MCF 10A (cell line): ENCODE measurements around the gene CCDC9. TPM values are rescaled to one million over a fixed set of nuclear protein-coding genes. Genes with fewer than 3 reads are reported as not detected.

Experiments
- BruUV-seq: library from RNA; stranded (reverse); fragments of 400-500 nt; replicated peaks from 2 replicates; lab custom pipeline; 2021; lab: Mats Ljungman, UMichigan
- CTCF ChIA-PET: fragments of 300-600 bp; sonication (Branson Sonifier 250); formaldehyde crosslinking; extraction: SDS; loops from one replicate; lab custom pipeline; 2021; ENCODE audit warnings: antibody characterized with exemption, inconsistent platforms; lab: Yijun Ruan, JAX
- POLR2A ChIA-PET: fragments of 300-600, 350-650 bp; sonication (Branson Sonifier 250); formaldehyde crosslinking; extraction: SDS; loops from one replicate; lab custom pipeline; 2020; ENCODE audit warnings: antibody characterized with exemption, inconsistent platforms; lab: Yijun Ruan, JAX
- DNase-seq: peaks from one replicate; pipeline ENCODE4 v3.0.0-alpha.2; 2018; ENCODE audit not compliant: unreplicated experiment
- H3K27ac Mint-ChIP-seq: one replicate; pipeline ENCODE4 v1.8.0; 2022; ENCODE audit warnings: mild to moderate bottlenecking, low read depth, mixed read lengths; ENCODE audit not compliant: unreplicated experiment
- H3K27me3 Mint-ChIP-seq: one replicate; pipeline ENCODE4 v1.8.0; 2022; ENCODE audit warnings: mixed read lengths; ENCODE audit not compliant: insufficient read depth, unreplicated experiment
- H3K36me3 Mint-ChIP-seq: one replicate; pipeline ENCODE4 v1.8.0; 2022; ENCODE audit warnings: mild to moderate bottlenecking, moderate library complexity, mixed read lengths; ENCODE audit not compliant: insufficient read depth, unreplicated experiment
- H3K4me1 Mint-ChIP-seq: one replicate; pipeline ENCODE4 v1.8.0; 2022; ENCODE audit warnings: mixed read lengths; ENCODE audit not compliant: insufficient read depth, unreplicated experiment
- H3K4me3 Mint-ChIP-seq: one replicate; pipeline ENCODE4 v1.8.0; 2022; ENCODE audit warnings: mild to moderate bottlenecking, moderate library complexity, mixed read lengths; ENCODE audit not compliant: unreplicated experiment
- H3K9me3 Mint-ChIP-seq: one replicate; pipeline ENCODE4 v1.8.0; 2022; ENCODE audit warnings: mixed read lengths; ENCODE audit not compliant: unreplicated experiment
- intact Hi-C: fragments of 100-400 bp; cut with micrococcal nuclease; formaldehyde crosslinking; loops from 2 replicates; pipeline ENCODE4 v1.14.1; 2022
- total RNA-seq: library from RNA; stranded (reverse); gene quantifications from 2 replicates; pipeline ENCODE4 v1.2.3, GENCODE V29; 2022
- TF ChIP-seq, protein P1 (sequence below): fragments of 200-600 bp; IDR thresholded peaks from one replicate; pipeline ENCODE4 v1.8.0; 2022; ENCODE audit warnings: antibody characterized with exemption, mild to moderate bottlenecking; ENCODE audit not compliant: unreplicated experiment

Gene CCDC9
- total RNA-seq, 1 experiment from 2014 or later = 39.0 TPM

DNA sequence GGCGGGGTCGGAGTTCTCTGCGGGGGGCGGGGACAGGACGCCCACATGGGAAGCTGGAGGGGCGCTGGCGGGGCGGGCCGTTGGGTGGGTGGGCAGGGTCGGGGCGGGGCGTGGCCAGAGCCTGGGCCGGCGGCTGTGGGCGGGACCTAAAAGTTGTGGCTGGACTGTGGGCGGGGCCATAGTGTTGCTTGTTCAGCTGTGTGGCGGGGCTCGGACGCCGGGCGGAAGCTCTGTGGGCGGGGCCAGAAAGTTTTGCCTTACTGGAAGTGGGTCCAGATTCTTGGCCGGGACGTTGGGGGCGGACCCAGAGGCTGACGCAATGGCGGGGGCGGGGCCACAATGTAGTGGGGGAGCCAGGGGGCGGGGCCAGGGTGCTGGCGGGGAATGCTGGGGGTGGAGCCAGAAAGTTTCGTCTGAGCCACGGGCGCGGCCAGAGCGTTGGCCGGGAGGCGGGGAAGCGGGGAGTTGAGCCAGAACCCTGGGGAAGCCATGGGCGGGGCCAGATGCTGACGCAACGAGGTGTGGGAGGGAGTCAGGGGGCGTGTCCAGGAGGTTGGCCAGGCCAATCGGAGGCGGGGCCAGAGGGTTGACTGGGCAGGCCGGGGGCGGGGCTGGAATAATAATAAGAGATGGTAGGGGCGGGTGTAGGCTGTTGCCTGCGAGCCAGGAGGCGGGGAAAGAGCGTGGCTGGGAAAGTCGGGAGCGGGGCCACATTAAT lies 527 bp downstream of the CCDC9 start:
- TF ChIP-seq, protein P1, sequence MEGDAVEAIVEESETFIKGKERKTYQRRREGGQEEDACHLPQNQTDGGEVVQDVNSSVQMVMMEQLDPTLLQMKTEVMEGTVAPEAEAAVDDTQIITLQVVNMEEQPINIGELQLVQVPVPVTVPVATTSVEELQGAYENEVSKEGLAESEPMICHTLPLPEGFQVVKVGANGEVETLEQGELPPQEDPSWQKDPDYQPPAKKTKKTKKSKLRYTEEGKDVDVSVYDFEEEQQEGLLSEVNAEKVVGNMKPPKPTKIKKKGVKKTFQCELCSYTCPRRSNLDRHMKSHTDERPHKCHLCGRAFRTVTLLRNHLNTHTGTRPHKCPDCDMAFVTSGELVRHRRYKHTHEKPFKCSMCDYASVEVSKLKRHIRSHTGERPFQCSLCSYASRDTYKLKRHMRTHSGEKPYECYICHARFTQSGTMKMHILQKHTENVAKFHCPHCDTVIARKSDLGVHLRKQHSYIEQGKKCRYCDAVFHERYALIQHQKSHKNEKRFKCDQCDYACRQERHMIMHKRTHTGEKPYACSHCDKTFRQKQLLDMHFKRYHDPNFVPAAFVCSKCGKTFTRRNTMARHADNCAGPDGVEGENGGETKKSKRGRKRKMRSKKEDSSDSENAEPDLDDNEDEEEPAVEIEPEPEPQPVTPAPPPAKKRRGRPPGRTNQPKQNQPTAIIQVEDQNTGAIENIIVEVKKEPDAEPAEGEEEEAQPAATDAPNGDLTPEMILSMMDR = no peak
- Mint-ChIP-seq H3K9me3 (no peaks in the 10 kb centered on the region), H3K4me1 (peaks cover 26% of the 10 kb centered on the region), H3K27me3 (no peaks in the 10 kb centered on the region), H3K4me3 (peak overlapping the region; percentile 97), H3K36me3 (peaks cover 30% of the 10 kb centered on the region), H3K27ac (peak overlapping the region; percentile 99)
- peak; percentile 99 for DNase-seq
- intact Hi-C loops = loop anchor here (2.0 kb wide), 1 partner anchor 18 kb away; the partner anchor contains the start of gene INAFM1
- ChIA-PET CTCF (interaction anchor here (0.7 to 2.2 kb wide), 5 partner anchors 10 to 46 kb away, joined by 3 to 17 read pairs (median 3); no protein-coding TSS in a partner anchor), POLR2A (interaction anchor here (0.6 to 3.4 kb wide), 30 partner anchors 9 to 1362 kb away, joined by 3 to 53 read pairs (median 5); partner anchors contain the start of genes DHX34, INAFM1, RPL18 and SAE1)
- no TSS peak for BruUV-seq

DNA sequence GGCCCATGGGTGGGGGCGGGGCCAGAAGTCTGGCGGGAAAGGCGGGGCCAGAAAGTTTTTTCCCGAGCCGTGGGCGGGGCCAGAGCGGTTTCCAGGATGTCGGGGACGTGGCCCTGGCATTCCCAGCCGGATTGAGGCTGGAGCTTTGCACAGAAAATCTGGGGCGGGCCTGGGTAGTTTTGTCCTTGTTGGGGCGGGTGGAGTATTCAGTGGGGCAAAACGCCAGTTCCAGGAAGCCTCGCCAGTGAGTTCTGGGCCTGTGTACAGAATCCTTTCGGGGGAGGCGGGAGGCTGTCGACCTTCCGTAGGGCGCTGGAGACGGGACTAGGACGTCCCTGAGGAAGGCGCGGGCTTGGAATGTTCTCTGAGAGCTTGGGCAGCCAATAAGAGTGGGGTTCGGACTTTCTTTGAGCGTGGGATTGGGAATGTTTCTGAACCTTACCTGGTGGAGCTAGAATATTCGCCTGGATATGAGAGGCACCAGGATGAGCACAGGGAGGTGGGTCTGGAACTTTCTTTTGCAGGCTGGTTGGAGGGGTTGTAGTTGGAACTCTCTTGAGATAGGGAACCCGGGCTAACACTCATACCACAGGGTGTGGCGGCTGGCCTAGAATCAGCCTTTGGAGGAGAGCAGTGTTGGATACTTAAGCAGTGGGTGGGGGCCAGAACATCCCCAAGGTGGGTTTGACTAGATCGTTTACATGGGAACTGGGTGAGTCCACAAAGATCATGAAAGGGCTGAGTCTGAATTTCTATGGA lies 1.3 kb downstream of the CCDC9 start:
- Mint-ChIP-seq H3K4me3 (peak overlapping the region; percentile 97), H3K4me1 (peaks cover 26% of the 10 kb centered on the region), H3K27ac (peak overlapping the region; percentile 99), H3K36me3 (peaks cover 37% of the 10 kb centered on the region), H3K9me3 (no peaks in the 10 kb centered on the region), H3K27me3 (no peaks in the 10 kb centered on the region)
- no peak for DNase-seq
- TF ChIP-seq, protein P1 = no peak
- POLR2A ChIA-PET = interaction anchor here (0.6 to 3.4 kb wide), 22 partner anchors 8 to 1362 kb away, joined by 3 to 53 read pairs (median 6); partner anchors contain the start of genes DHX34, INAFM1, RPL18 and SPHK2
- CTCF ChIA-PET = interaction anchor here (0.6 to 1.9 kb wide), 4 partner anchors 9 to 47 kb away, joined by 3 to 12 read pairs (median 4); no protein-coding TSS in a partner anchor
- BruUV-seq = TSS peak; percentile 58
- intact Hi-C loops = loop anchor here (2.0 kb wide), 1 partner anchor 17 kb away; the partner anchor contains the start of gene INAFM1

DNA sequence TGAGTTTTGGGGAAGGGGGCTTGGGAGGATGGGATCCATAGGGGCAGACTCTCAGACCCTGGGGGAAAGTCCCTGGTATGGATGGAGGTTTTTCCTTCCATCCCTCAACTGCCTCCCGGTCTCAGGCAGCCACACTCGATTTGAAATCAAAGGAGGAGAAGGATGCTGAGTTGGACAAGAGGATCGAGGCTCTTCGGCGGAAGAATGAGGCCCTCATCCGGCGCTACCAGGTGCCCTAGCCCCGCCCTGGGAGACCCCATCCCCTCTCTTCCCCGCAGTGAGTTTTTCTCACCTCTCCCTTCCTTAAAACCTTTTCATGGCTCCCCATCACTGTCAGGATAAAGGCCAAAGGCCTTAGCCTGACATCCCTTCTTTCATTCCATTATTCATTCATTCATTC lies 2.1 kb downstream of the CCDC9 start:
- no TSS peak for BruUV-seq
- intact Hi-C loops = no loop called here
- CTCF ChIA-PET = interaction anchor here (1.5 kb wide), 1 partner anchor 32 kb away, joined by 4 read pairs; no protein-coding TSS in a partner anchor
- no peak overlapping the region for H3K27ac Mint-ChIP-seq
- POLR2A ChIA-PET = no interaction called here
- H3K4me1 Mint-ChIP-seq = peaks cover 26% of the 10 kb centered on the region
- peaks cover 46% of the 10 kb centered on the region for H3K36me3 Mint-ChIP-seq
- no peak for DNase-seq
- H3K9me3 Mint-ChIP-seq = no peaks in the 10 kb centered on the region
- H3K4me3 Mint-ChIP-seq = peak overlapping the region; percentile 97
- H3K27me3 Mint-ChIP-seq = no peaks in the 10 kb centered on the region
- TF ChIP-seq, protein P1 = no peak
